ENCODE results near the gene ANKRD13C. TPM values are rescaled to one million over a fixed set of nuclear protein-coding genes. Genes with fewer than 3 reads are reported as not detected.

Gene ANKRD13C
- total RNA-seq, 1 donor from 2014 or later = 20.9 TPM

GRCh38 chr1:70324683-70325082, 29.8 kb downstream of the ANKRD13C start:
- ATAC-seq (no peak), DNase-seq (no peak)
- TF ChIP-seq CTCF (IDR thresholded peaks at IDR 0.05) = no peak
- no peak overlapping the region for H3K27ac ChIP-seq
- H3K36me3 ChIP-seq = peaks cover 12% of the 10 kb centered on the region
- intact Hi-C loops (cut with DNase I) = no loop called here
- no peaks in the 10 kb centered on the region for H3K27me3 ChIP-seq
- H3K9me3 ChIP-seq = no peaks in the 10 kb centered on the region
- H3K4me3 ChIP-seq = no peak overlapping the region
- H3K4me1 ChIP-seq = no peaks in the 10 kb centered on the region

DNA sequence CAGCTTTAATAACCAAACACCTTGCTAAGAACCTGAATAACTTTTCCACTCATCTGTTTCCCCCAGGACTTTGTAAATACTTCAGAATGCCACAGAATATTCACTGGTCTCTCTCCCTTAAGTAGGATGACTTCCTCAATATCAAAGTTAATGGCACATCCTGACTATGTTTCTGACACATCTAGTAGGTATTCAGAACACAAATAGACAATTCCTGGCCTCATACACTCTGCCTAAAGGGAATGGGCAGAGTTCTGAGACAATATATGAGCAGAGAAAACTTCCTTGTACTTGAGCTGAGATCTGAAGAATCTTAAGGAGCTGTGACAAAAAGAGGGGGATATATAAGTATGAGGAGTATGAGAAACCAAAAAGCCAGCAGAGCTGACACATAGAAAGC, 34.8 kb downstream of the ANKRD13C start:
- no peak overlapping the region for H3K27ac ChIP-seq
- ATAC-seq (no peak), DNase-seq (no peak)
- intact Hi-C loops (cut with DNase I) = no loop called here
- no peaks in the 10 kb centered on the region for H3K4me1 ChIP-seq
- H3K4me3 ChIP-seq = no peak overlapping the region
- peaks cover 11% of the 10 kb centered on the region for H3K36me3 ChIP-seq
- no peak for TF ChIP-seq CTCF (IDR thresholded peaks at IDR 0.05)
- no peaks in the 10 kb centered on the region for H3K9me3 ChIP-seq
- no peaks in the 10 kb centered on the region for H3K27me3 ChIP-seq

DNA sequence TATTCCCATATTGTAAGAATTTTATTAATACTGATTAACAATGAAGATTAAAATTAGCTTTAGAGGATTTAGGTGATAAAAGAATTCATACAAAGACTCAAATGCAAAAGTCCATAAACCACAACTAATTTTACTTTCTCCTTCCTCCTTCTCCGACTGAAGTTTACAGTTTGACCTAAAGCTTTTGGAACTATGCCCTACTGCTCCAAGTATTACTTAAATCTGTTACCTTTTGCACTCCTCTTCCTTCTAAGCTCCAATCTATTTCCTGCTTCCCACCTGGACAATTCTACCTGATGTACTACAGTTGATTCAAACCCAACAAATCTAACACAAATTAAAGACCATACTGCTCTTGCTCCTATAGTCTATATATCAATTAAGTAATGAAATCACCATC, 36.3 kb downstream of the ANKRD13C start:
- intact Hi-C loops (cut with DNase I) = no loop called here
- Histone ChIP-seq H3K9me3 (no peaks in the 10 kb centered on the region), H3K27ac (no peak overlapping the region), H3K36me3 (peaks cover 4% of the 10 kb centered on the region), H3K4me3 (no peak overlapping the region), H3K4me1 (no peaks in the 10 kb centered on the region), H3K27me3 (no peaks in the 10 kb centered on the region)
- DNase-seq = no peak
- no peak for TF ChIP-seq CTCF (IDR thresholded peaks at IDR 0.05)
- ATAC-seq = no peak

DNA sequence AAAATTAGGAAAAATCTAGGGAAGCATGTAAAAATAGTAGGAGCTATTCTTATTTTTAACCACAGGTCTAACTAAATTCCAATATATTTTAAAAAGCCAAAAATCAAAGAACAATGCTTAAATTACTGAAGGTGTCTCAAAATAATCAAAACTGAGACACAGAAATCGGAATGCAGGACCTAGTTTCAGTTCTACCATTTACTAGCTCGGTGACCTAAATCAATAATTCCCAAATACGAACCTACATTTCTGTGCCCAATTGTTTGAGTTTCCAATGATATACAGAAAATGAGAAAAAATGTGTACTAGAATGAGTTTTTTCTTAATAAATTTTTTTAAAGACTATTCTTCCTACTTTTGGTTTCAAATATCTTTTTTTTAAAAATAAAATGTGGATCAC, 37.4 kb downstream of the ANKRD13C start:
- H3K27me3 ChIP-seq = no peaks in the 10 kb centered on the region
- no peak for ATAC-seq
- intact Hi-C loops (cut with DNase I) = no loop called here
- no peak for DNase-seq
- TF ChIP-seq CTCF (IDR thresholded peaks at IDR 0.05) = no peak
- H3K9me3 ChIP-seq = no peaks in the 10 kb centered on the region
- peaks cover 12% of the 10 kb centered on the region for H3K36me3 ChIP-seq
- no peaks in the 10 kb centered on the region for H3K4me1 ChIP-seq
- H3K27ac ChIP-seq = no peak overlapping the region
- H3K4me3 ChIP-seq = no peak overlapping the region

DNA sequence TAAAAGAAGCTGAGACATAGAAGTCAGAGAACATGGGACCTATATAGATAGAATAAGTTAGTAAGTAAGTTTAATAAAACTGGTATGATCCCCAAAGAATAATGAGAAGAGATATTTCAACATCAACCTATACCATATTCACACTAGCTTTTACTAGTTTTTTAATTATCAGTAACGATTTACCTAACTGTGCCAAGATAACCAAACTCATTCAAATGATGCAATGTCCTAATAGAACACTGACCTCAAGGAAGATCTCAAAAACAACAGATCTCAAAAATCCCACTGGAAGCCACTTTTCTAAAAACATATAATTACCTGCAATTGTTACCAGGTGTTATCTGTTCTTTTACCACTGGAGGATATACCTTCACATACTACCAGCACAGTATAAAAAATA, 38.7 kb downstream of the ANKRD13C start:
- Histone ChIP-seq H3K4me3 (no peak overlapping the region), H3K27me3 (no peaks in the 10 kb centered on the region), H3K9me3 (no peaks in the 10 kb centered on the region), H3K4me1 (no peaks in the 10 kb centered on the region), H3K36me3 (peaks cover 13% of the 10 kb centered on the region), H3K27ac (no peak overlapping the region)
- DNase-seq = no peak
- ATAC-seq = no peak
- TF ChIP-seq CTCF (IDR thresholded peaks at IDR 0.05) = no peak
- intact Hi-C loops (cut with DNase I) = no loop called here

GRCh38 chr1:70314706-70315304, 39.7 kb downstream of the ANKRD13C start:
- Histone ChIP-seq H3K4me3 (no peak overlapping the region), H3K27me3 (no peaks in the 10 kb centered on the region), H3K27ac (no peak overlapping the region), H3K9me3 (no peaks in the 10 kb centered on the region), H3K4me1 (no peaks in the 10 kb centered on the region), H3K36me3 (peaks cover 13% of the 10 kb centered on the region)
- DNase-seq (no peak), ATAC-seq (no peak)
- intact Hi-C loops (cut with DNase I) = no loop called here
- no peak for TF ChIP-seq CTCF (IDR thresholded peaks at IDR 0.05)
